GM18867 (cell line): Measurements from ENCODE around the gene ATP4A.
A peak's percentile ranks its signal among the peaks of the same experiment; 100 is the strongest.

Experiments
- ATAC-seq: cut with Tn5 transposase; IDR thresholded peaks from one replicate; pipeline ENCODE4 v1.9.1; 2021; ENCODE audit warnings: mild to moderate bottlenecking, moderate library complexity; ENCODE audit not compliant: unreplicated experiment

Gene ATP4A

DNA sequence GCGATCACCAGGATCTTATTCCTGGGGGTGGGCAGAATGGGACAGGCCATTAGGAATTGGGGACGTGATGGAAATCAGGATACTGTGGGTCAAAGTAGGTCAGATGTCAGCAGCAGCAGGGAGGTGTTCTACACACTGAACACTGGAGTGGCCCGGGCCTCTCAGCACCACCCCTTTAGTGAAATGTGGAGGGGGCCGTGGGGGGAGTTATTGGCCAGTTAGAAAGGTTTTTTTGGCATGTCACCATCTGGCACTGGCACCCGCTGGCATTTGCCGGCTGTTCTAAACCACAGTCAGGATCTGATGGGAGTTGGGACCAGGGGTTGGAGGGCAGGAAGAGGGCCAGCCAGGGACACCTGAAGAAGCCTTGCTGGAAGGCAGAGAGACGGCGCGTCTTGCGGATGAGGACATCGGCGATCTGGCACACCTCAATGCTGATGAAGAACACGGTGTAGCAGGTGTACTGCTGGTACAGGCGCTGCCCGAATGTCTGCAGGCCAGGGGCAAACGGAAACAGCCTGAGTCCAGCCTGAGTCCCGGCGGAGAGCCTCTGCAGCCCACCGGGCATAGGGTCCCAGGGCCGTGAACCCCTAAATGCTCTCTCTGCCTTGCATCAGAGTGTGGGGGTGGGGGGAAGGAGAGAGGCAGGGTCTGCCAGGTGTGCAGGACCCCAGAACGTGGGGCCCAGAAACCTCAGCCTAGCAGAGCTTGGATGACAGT is 12.2 kb downstream of the ATP4A start:
- ATAC-seq: no peak

DNA sequence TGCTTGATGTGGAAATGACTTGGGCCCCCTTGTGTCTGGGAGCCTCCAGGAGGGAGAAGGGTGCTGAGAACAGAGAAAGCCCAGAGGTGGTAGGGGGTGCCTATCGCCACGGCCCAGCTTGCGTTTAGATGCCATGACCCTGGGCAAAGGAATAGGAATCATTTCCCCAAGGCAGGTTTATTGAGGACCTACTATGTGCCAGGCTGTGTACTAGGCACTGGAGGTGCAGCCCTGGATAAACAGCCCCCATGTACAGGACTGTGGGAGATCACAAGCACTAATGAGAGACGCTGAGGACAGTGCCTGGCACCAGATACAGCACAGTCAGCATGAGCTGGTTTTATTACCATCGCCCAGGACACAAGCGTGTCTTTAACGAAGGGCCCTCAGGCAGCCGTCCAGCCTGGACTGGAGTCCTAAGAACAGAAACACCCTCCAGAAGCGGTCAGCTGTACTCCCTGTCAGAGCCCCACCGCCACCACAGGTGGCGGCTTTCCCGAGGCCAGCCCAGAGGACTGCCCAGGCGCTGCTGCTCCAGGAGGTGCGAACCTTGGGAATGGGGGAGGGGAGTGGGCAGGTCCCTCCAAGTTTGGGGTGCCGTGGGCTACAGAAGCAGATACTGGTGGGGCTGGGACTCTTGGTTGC is 13.5 kb downstream of the ATP4A start:
- ATAC-seq: no peak

DNA sequence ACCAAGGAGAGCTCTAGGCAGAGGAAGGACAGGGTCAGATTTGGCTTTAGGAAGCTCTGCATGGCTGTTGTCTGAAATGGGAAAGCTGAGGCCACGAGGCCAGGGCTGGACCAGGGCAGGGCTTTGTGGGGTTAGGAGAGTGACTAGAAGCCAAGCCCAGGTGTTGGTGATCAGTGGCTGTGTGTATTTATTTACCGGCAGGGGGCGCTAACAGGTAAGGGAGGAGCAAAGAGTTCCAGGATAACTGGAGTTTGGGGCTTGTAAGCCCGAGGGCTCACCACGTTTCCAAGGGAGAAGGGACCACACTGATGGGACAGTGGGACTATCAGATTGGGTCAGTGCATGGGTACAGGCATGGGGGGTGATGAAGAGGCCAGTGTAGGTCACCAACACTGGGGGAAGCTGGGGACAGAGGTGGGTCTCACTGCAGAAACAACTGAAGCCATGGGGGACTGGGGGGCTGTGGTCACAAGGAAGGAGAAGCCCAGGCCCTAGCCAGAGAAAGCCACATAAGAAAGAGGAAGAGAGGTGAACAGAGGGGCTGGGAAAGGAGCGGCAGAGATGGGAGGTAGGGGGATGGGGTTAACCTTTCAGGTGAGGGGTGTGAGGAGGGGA is 14.2 kb downstream of the ATP4A start:
- ATAC-seq: no peak

DNA sequence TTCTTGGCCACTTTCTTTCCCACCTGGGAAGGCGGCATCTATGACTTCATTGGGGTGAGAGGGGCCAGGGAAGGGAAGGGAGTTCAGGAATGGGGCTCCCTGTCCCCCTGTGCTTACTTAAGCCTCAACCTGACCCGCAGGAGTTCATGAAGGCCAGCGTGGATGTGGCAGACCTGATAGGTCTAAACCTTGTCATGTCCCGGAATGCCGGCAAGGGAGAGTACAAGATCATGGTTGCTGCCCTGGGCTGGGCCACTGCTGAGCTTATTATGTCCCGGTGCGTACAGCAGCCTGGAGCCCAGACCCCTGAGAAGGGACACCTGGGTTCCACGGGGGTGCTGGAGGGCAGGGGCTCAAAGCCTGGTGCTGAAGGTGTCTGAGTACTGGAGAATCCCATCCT is 16.9 kb downstream of the ATP4A start:
- no peak for ATAC-seq

DNA sequence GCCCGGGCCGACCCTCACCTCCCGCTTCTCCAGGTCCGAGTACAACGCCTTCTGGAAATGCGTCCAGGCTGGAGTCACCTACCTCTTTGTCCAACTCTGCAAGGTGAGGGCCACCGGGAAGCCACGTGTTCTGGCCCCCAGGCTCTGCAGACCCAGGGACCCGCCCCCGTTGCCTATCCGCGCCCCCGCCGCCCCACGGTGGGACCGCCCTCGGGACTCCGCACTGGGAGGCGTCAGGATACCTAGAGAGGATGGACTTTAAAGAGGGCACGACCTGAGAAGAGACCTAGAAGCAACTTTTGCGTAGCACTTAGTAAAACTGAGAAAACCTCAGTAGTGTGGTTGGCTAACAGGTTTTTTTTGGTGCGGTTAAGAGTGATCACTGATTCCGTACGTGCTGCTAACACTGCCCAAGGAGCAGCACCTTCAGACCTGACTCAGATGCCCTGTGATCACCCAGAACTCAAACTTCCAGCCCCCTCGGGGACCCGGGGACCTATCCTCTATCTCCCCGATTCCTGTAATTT is 17.5 kb downstream of the ATP4A start:
- ATAC-seq: peak; percentile 47

DNA sequence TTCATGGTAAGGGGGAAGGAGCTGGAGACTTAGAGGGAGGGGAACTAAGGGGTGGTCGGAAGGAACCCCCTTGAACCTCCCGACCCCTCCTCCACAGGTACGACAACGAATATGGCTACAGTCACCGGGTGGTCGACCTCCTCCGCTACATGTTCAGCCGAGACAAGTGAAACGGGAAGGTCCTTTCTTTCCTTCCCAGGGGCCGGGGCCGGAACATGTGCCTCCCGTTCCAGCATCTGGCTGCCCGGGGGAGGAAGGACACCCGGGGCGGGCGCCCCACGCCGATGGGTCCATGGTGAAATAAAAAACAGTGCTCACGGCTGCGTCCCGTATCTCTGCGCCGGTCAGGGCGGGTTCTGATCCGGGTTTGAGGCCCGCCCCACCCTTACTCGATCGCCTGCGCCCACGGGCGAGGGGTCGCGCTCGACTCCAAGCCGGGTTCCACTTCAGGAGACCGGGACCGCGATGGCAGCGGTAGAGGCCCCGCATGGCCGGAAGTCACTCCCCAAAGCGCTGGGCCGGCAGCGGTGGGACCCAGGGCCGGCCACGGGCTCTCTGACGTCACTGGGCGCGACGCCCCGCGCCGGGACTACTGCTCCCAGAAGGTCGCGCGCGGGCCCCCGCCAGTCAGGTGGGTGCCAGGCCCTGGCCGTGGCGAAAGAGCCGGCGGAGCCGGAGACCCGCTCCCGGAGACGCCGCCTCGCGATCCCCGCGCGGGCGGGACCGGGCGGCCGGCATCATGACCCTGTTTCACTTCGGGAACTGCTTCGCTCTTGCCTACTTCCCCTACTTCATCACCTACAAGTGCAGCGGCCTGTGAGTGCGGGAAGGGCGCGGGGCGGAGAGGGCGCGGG is 18.2 kb downstream of the ATP4A start, which contains the start of gene TMEM147:
Gene TMEM147, plus strand, starts transcription at position 626 of the 854 bp plus-strand sequence. Its CDS starts 114 bp downstream, at position 740.
- peak; percentile 82 for ATAC-seq

DNA sequence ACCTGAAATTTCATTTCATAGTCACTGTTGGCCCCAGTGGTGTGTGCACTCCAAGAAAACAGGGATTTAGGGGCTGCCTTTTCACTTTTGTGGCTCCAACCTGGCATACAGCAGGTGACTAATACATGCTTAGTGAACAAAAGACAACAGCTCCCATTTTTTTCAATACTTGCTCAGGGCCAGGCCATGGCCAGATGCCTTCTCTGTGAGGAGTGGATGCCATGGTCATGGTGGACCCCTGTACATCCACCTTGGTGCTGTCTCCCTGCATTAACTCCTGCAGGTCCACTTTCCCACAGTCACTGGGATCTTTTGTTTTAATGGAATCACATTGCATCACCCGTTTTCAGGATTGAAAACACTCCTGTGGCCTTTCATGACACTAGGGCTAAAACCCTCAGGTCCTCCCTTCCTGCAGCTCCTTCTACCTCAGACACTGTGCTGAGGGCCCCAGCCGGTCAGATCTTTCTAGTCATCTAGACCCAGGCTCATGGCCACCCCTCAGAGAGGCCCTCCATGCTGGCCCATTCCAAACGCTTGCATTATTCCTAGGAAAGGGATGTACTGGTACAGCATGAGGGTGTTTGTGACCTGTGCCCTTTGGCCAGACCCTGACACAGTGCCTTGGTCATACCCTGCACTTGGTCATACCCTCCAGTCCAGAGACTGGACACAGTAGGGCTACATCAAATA is 19.2 kb downstream of the ATP4A start:
- no peak for ATAC-seq

DNA sequence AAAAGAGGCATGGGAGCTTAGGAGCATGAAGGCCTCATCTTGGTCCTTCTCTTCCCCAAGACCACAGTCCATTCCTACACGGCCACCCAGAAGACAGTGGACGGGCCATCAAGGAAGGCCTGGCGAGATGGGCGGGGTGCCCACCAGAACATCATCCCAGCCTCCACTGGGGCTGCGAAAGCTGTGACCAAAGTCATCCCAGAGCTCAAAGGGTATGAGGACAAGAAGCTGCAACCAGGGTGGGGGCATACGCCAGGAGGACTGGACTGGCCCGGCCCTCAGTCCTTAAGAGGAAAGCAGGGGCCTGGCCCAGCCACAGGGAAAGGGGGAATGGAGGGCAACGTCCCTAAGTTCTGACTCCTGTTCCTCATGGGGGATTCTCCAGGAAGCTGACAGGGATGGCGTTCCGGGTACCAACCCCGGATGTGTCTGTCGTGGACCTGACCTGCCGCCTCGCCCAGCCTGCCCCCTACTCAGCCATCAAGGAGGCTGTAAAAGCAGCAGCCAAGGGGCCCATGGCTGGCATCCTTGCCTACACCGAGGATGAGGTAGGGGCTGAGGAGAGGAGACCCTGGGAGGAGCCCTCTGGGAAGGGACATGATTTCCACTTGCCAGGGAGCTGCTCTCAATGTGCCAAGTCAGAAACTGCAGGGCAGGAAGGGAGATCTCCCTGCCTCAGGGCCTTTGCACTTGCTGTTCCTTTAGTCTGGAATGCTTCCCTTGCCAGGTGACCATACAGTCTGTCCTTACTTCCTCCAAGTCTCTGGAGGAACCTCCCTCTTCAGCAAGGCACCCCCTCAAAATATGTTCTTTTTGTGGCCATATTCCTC is 20.0 kb downstream of the ATP4A start:
- ATAC-seq: no peak

DNA sequence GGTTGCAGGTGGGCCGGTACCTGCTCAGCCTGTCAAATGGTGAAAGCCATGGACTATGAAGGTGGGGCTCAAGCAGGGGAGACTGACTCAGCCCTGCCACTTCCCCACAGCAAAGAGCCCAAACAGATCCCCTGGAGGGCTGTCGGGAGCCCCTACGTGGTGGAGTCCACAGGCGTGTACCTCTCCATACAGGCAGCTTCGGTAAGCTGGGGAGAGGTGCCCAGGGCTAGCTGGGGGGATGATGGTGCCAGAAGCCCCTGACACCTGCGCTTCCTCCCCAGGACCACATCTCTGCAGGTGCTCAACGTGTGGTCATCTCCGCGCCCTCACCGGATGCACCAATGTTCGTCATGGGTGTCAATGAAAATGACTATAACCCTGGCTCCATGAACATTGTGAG is 21.2 kb downstream of the ATP4A start:
- no peak for ATAC-seq

DNA sequence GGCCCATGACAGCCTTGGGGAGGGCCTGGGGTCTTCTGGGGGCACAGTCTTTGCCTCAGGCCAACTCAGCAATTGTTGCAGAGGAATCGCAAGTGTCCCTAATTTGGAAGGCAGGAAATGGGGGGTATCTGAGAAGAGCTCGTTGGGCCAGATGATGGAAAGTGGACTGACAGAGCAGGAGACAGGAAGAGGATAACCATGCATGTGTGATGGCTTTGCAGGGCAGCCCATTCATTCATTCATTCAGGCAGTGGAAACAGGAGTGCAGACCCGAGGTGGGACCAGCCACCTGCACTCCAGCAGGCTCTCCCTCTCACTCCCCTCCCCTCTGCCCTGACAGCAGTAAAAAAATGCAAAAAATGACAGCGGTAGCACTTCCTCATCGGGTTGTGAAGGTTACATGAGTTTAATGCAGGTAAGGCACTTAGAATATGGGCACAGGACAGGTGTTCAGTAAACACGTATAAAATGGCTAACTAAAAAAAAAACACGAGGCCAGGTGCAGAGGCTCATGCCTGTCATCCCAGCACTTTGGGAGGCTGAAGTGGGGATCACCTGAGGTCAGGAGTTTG is 23.0 kb downstream of the ATP4A start:
- ATAC-seq: no peak

DNA sequence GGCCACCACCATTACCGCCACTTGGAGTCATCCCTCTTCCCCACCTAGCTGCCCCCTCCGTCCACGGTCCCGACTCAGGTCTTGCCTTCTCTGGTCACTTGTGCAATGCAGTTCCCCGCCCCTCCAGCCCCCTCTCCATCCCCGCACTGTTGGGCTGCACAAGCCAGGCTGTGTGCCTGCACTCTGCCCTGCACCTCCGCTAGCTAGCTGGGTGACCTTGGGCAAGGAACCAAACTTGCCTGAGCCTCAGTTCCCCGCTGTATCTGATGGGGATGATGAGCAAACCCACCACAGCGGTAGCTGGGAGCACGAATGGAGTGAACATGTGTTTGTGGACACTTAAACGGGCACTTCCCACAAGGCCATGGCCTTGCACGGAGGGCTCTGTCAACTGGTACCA is 23.6 kb downstream of the ATP4A start:
- ATAC-seq: no peak

DNA sequence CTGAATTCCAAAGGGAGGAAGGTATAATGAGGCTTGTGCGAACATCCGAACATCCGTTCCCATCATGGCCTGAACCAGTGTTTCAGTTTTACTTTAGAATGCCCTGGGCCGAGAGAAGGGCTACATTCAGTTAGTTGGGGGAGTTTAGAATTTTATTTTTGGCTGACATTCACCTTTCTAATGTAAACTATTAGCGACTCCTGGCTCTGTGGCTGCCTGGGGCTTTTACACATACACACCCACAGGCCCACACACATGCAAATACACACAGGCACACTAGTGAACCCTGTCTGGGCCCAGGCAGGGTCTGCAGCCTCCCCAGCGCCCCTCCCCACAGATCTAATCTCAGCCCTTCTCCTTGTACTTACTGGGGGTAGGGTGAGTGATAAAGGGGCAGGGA is 24.1 kb downstream of the ATP4A start:
- no peak for ATAC-seq

DNA sequence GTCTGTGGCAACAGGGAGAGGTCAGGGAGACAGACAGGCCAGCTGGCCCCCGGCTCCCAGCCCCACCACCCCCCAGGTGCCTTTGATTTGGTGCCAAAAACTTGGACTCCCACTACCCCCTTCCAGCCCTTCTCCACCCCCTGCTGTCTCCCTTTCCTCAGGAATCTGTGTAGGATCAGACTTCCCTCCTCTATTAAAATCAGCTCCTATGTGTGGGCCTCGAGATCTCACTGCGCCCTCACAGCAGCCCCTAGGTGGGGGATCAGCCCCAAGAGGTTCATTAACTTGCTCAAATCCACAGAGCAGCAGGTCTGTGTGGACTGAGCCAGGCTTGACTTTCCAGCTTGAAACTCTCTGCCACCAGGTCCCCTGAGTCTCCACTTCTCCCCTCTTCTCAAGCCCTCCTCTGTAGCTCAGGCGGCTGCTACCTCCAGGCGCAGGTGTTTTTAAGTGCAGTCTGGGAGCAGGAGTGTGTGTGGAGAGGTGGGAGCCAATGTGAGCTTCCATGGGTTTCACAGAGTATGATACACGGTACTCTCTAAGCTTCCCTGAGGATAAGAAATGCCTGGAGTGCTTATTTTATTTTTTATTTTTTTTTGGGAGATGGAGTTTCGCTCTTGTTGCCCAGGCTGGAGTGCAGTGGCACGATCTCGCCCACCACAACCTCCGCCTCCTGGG is 28.5 kb downstream of the ATP4A start:
- ATAC-seq: no peak

DNA sequence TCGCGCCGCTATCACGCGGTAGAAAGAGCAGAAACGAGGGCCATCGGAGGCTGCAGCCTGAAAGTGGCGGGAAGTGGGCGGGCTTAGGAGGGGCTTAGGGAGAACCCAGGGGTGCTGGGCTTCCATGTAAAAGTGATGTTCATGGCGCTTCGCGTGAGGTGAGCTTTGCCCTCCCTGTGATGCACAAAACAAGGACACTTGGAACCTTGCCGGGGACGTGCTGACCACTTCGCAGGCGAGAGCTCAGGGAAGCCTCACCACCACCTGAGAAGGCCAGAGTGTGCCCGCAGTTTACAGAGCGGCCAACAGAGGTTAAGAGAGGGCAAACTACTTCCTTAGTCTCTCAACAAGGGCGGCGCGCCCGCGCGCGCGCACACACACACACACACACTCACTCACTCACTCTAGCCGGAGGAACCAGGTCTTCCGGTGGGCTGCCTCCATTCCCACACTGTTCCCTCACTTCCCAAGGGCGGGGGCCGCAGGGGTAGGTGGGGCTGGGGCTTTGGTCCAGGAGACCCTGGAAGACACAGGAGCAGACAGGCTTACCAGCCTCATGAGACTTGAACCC is 29.6 kb downstream of the ATP4A start:
- no peak for ATAC-seq

DNA sequence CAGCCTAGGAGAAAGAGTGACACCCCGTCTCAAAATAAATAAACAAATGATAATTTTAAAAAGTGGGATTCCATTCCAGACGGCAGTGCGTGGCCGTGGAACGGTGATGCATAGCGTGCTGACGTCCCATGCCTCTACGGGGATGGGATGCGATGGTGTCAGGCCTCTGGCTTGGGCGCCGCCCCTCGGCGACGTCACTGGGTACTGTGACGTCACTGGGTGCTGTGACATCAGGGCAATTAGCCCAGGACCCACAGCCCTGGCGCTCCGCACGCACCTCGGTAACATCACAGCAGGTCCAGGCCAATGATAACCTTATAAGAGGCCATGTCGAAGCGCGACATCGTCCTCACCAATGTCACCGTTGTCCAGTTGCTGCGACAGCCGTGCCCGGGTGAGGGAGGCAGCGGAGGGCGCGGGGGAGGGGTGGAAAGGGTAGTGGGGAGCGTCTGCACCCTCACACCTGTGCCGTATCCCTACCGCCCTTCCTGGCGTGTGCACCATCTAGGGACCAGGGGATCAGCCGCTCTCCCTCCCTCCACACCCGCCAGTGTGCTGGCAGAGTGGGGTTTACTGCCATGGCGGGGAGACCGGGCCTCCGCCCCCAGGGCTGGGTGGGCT is 30.1 kb downstream of the ATP4A start, which contains the start of gene GAPDHS:
Gene GAPDHS, plus strand, starts transcription at position 256 of the 621 bp plus-strand sequence. Its CDS starts 72 bp downstream, at position 328.
- no peak for ATAC-seq

DNA sequence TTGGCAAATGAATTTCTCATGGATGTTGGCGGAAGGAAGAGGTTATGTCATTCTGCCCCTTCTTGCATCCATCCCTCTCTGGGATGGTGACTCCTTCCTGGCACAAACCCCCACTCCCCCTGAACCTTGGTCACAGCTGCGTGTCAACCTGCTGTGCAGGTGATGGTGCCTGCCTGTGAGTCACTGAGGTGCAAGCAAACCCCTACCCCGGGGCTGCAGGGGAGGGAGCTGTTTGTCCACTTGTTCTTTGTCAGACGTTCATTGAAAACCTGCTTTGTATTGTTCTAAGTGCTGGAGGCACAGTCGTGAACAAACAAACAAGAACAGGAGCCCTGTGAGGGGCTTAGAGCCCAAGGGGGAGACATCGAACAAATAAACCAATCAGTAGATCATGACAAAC is 32.2 kb downstream of the ATP4A start:
- ATAC-seq: no peak
